Small intestine (tissue), 7 donors: ENCODE results near the gene MAGT1. TPM values are rescaled to one million over a fixed set of nuclear protein-coding genes. Genes with fewer than 3 reads are reported as not detected.
"Not testable (repeated sequence)": the region's sequence is repeated elsewhere in the genome, so short reads cannot be mapped to it uniquely, and the experiment has no call there.

ENCODE experiments used
- DNase-seq, 2 donors: peaks; one replicate each; pipeline versions ENCODE4 v3.0.0 to v3.0.0-alpha.2; 2013
- FAIRE-seq: peaks from 2 replicates; lab custom pipeline; 2012; peaks lifted over from hg19 to GRCh38; lab: Jason Lieb, UNC
- H3K27ac ChIP-seq, 3 donors: one replicate each; pipeline ENCODE4 v1.5.1; 2013; ENCODE audit warnings: low read length in 2 of 3, mild to moderate bottlenecking in 2 of 3, control low read depth in 1 of 3, inconsistent platforms in 1 of 3, low read depth in 1 of 3, moderate library complexity in 1 of 3
- H3K27me3 ChIP-seq, 3 donors: one replicate each; pipeline ENCODE4 v1.6.1; 2013; ENCODE audit warnings: low read length in 3 of 3, inconsistent platforms in 1 of 3; ENCODE audit not compliant: control insufficient read depth in 3 of 3, insufficient read depth in 3 of 3
- H3K36me3 ChIP-seq, 3 donors: one replicate each; pipeline ENCODE4 v1.6.1; 2013; ENCODE audit warnings: low read length in 3 of 3, inconsistent platforms in 1 of 3, low read depth in 1 of 3, mild to moderate bottlenecking in 1 of 3, moderate library complexity in 1 of 3; ENCODE audit not compliant: control insufficient read depth in 3 of 3, insufficient read depth in 2 of 3
- H3K4me1 ChIP-seq, 3 donors: one replicate each; pipeline ENCODE4 v1.6.1; 2013; ENCODE audit warnings: low read length in 2 of 3, inconsistent platforms in 1 of 3, low read depth in 1 of 3, mild to moderate bottlenecking in 1 of 3, moderate library complexity in 1 of 3; ENCODE audit not compliant: control insufficient read depth in 3 of 3, insufficient read depth in 2 of 3
- H3K4me3 ChIP-seq, 3 donors: one replicate each; pipeline ENCODE4 v1.5.1; 2013; ENCODE audit warnings: low read length in 3 of 3, control low read depth in 1 of 3, inconsistent platforms in 1 of 3, low read depth in 1 of 3, mild to moderate bottlenecking in 1 of 3, moderate library complexity in 1 of 3
- H3K9me3 ChIP-seq, 2 donors: one replicate each; pipeline ENCODE4 v1.6.1; 2013; ENCODE audit warnings: low read depth in 1 of 2, low read length in 1 of 2; ENCODE audit not compliant: control insufficient read depth in 2 of 2, insufficient read depth in 1 of 2
- WGBS, 3 donors: extraction: QIAGEN DNeasy Blood & Tissue Kit; methylation state at CpG; one replicate each; pipeline ENCODE4 v1.1.7; 2013; 5-methylcytosine and 5-hydroxymethylcytosine counted together
- polyA plus RNA-seq, 4 donors: library from polyadenylated mRNA; stranded (reverse) in 3 of 4; unstranded in 1 of 4; fragments of 200-250 nt in 3 of 4; fragments of 120-200 nt in 1 of 4; gene quantifications; one replicate each; pipeline versions ENCODE4 v1.2.1 to v1.2.3, GENCODE V29; 2013
- donor health status: healthy with polysubstance abuse.
- donor health status: control.
- donor health status: control.
- donor health status: Bipolar disorder and iron deficiency.
- donor health status: healthy.

Gene MAGT1
- polyA plus RNA-seq, 4 donors, result 9.2 to 83.8 (median 23.1) TPM

DNA sequence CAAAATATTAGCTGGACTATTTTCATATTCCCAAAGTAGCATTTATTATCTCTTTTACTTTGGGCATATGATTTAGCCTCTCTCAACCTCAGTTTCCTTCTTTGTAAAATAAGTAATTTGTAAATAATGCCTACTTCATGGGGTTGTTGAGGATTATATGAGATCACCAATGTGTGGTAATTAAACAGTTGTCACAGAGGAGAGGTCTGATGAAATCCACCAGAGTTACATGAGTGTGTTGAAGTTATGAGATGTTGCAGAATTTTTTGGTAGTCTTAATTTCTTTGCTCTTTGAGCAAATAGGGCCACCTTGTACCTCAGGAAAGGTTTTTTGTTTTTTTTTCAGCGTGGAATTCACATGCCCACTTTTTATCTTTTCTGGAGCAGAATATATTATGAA, 5.5 kb upstream of the MAGT1 start:
- FAIRE-seq (no peak), DNase-seq (peak in 1 of 2 donors; percentile 4)
- Histone ChIP-seq H3K4me3 (peak overlapping the region in 2 of 3 donors; percentile 60 to 84), H3K9me3 (peaks cover 0 to 3% of the 10 kb centered on the region in 2 donors), H3K27ac (peak overlapping the region in 1 of 3 donors; percentile 98), H3K4me1 (no peaks in the 10 kb centered on the region), H3K27me3 (no peaks in the 10 kb centered on the region), H3K36me3 (peaks cover 0 to 10% (median 0%) of the 10 kb centered on the region in 3 donors)
- 33 to 64% (median 43%) methylated on average over 1 of the region's 1 CpG for WGBS, 3 donors

DNA sequence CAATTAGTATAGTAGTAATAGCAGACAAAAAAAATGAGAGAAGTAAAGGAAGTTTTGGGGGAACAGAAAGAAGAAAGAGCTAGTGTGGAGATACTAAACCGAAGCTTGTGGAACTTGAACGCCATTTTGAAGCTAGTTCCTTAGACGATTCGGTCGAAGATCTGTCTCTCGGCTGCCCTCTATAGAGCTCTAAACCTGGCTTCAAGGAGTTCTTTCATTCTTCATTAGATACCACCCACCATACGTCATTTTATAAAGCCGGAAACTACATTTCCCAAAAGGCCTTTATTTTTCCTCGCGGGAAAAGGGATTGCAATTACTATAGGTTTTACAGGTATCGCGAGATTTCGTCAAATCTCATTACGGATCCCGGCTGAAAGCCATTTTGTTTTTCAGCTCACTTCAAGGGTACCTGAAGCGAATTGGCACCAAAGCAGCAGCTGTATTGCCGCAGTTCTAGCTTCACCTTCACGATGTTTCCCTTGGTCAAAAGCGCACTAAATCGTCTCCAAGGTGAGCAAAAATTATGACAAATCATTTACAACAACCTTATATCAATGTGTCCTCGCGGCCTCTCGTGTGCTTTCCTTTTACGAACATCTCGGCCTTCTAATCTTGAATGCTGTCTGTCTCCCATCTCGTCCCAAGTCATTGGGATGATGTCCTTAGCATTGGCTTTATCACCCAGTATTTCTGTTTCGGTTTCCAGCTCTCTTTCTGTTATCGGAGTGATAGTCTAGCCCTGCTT, 4.0 kb upstream of the MAGT1 start, which contains the start of gene COX7B:
Gene COX7B, plus strand, starts transcription at position 388 of the 748 bp plus-strand sequence. Its CDS starts 86 bp downstream, at position 474.
- Histone ChIP-seq H3K27ac (peak within 1 kb of the TSS; percentile 53 to 99 (median 98)), H3K36me3 (peaks cover 0 to 8% (median 0%) of the 10 kb centered on the region in 3 donors), H3K4me1 (no peaks in the 10 kb centered on the region), H3K4me3 (peak within 1 kb of the TSS; percentile 13 to 84 (median 60)), H3K9me3 (peaks cover 0 to 3% of the 10 kb centered on the region in 2 donors), H3K27me3 (no peaks in the 10 kb centered on the region)
- WGBS, 3 donors, result 0 to 40% (median 11%) methylated on average over 28 of the region's 28 CpGs
- DNase-seq (peak; percentile 94 to 95), FAIRE-seq (peak; percentile 74)

DNA sequence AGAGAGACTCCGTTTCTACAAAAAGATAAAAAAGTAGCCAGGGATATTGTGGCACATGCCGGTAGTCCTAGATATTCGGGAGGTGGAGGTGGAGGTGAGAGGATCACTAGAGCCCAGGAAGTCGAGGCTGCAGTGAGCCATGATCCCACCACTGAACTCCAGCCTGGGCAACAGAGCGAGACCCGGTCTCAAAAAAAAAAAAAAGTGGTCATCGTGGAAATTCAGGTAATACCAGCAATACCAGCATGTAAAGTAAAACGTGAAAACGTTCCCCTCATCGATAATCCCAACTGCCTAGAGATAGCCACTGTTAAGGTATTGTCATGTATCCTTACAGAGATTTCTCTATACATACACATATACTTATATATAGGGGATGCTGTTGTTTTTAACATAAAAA, 1.5 kb downstream of the MAGT1 start:
- FAIRE-seq (no peak), DNase-seq (no peak)
- WGBS, 3 donors, result 23 to 66% (median 45%) methylated on average over 10 of the region's 10 CpGs
- Histone ChIP-seq H3K4me1 (no peaks in the 10 kb centered on the region), H3K27ac (no peak overlapping the region), H3K27me3 (no peaks in the 10 kb centered on the region), H3K36me3 (peaks cover 0 to 2% (median 0%) of the 10 kb centered on the region in 3 donors), H3K9me3 (no peaks in the 10 kb centered on the region), H3K4me3 (peak overlapping the region in 2 of 3 donors; percentile 7 to 30)

DNA sequence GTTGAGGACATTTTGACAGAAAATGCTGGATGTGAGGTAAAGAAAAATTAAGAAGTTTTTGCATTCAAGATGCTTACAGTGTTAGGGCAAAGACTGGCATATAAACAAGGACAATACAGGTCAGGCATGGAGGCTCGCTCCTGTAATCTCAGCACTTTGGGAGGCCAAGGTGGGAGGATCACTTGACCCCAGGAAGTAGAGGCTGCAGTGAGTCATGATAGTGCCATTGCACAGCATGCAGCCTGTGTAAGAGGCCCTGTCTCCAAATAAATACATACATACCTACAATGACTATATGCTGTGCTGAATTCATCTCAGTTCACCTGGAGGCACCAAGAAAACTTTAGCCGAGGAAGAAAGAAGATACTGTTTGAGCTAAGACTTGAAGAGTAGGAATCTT, 2.3 kb downstream of the MAGT1 start:
- FAIRE-seq (no peak), DNase-seq (no peak)
- H3K27me3 ChIP-seq, result no peaks in the 10 kb centered on the region
- 80 to 94% (median 88%) methylated on average over 2 of the region's 2 CpGs for WGBS, 3 donors
- H3K36me3 ChIP-seq, result peaks cover 0 to 2% (median 0%) of the 10 kb centered on the region in 3 donors
- no peak overlapping the region for H3K4me3 ChIP-seq
- H3K27ac ChIP-seq, result no peak overlapping the region
- H3K9me3 ChIP-seq, result no peaks in the 10 kb centered on the region
- no peaks in the 10 kb centered on the region for H3K4me1 ChIP-seq

DNA sequence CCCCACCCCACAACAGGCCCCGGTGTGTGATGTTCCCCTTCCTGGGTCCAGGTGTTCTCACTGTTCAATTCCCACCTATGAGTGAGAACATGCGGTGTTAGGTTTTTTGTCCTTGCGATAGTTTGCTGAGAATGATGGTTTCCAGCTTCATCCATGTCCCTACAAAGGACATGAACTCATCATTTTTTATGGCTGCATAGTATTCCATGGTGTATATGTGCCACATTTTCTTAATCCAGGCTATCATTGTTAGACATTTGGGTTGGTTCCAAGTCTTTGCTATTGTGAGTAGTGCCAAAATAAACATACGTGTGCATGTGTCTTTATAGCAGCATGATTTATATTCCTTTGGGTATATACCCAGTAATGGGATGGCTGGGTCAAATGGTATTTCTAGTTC, 13.8 kb downstream of the MAGT1 start:
- FAIRE-seq, H3K4me3 ChIP-seq, H3K36me3 ChIP-seq, H3K27ac ChIP-seq, H3K9me3 ChIP-seq, H3K27me3 ChIP-seq, H3K4me1 ChIP-seq, DNase-seq: not testable (repeated sequence)
- WGBS, 3 donors, result 84 to 95% (median 86%) methylated on average over 3 to 4 of the region's 4 CpGs

DNA sequence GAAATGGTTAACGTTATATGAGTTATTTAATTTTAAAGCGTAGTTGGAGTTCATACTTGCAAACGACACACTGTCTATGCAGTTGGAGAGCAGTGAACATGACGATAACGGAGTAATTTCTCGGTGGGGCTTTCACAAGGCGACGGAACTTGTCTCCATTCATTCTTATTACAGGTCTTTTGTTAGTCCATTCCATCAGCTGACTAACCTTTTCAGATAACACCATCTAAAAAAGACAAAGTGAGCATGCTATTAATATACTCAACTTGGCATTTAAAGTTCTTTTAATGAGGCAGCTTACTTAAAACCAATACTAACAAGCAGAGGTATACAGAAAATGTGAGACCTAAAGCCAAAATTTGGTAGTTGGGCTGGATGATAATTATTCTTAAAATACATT, 19.9 kb downstream of the MAGT1 start:
- no peaks in the 10 kb centered on the region for H3K9me3 ChIP-seq
- FAIRE-seq (no peak), DNase-seq (no peak)
- H3K4me1 ChIP-seq, result no peaks in the 10 kb centered on the region
- peaks cover 0 to 4% (median 0%) of the 10 kb centered on the region in 3 donors for H3K36me3 ChIP-seq
- 93 to 98% (median 95%) methylated on average over 8 of the region's 8 CpGs for whole genome bisulfite sequencing, 3 donors
- no peak overlapping the region for H3K4me3 ChIP-seq
- H3K27ac ChIP-seq, result no peak overlapping the region
- H3K27me3 ChIP-seq, result no peaks in the 10 kb centered on the region

DNA sequence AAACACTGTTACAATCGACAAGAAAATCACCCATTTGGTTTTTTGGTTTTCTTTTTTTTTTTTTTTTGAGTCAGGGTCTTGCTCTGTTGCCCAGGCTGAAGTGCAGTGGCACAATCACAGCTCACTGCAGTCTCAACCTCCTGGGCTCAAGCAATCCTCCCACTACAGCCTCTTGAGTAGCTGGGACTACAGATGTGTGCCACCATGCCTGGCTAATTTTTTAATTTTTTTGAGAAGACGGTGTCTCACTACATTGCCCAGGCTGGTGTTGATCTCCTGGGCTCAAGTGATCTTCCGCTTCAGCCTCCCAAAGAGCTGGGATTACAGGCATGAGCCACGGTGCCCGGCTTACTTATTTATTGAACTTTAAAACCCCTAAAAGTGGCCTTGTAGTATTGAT, 63.7 kb downstream of the MAGT1 start:
- FAIRE-seq, DNase-seq, H3K27ac ChIP-seq, H3K27me3 ChIP-seq, H3K4me3 ChIP-seq, H3K4me1 ChIP-seq, H3K9me3 ChIP-seq: not testable (repeated sequence)
- 75 to 87% (median 80%) methylated on average over 5 of the region's 5 CpGs for WGBS, 3 donors
- H3K36me3 ChIP-seq, result peaks cover 0 to 13% (median 2%) of the 10 kb centered on the region in 3 donors

DNA sequence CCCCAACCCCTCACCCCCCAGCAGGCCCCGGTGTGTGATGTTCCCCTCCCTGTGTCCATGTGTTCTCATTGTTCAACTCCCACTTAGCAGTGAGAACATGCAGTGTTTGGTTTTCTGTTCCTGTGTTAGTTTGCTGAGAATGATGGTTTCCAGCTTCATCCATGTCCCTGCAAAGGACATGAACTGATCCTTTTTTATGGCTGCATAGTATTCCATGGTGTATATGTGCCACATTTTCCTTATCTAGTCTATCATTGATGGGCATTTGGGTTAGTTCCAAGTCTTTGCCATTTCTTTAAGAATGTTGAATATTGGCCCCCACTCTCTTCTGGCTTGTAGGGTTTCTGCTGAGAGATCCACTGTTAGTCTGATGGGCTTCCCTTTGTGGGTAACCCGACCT, 73.2 kb downstream of the MAGT1 start:
- WGBS, 3 donors, result 84 to 100% (median 88%) methylated on average over 2 of the region's 2 CpGs
- not testable (repeated sequence) for H3K27me3 ChIP-seq, H3K9me3 ChIP-seq, H3K4me3 ChIP-seq, H3K27ac ChIP-seq, DNase-seq, H3K4me1 ChIP-seq, FAIRE-seq
- peaks cover 0 to 16% (median 0%) of the 10 kb centered on the region in 3 donors for H3K36me3 ChIP-seq
